HG02884 (cell line): ENCODE results near the gene ANKRD36C.
"Not testable (repeated sequence)": the region's sequence is repeated elsewhere in the genome, so short reads cannot be mapped to it uniquely, and the experiment has no call there.

Experiments used
- ATAC-seq: cut with Tn5 transposase; IDR thresholded peaks from one replicate; pipeline ENCODE4 v1.9.1; 2021; ENCODE audit warnings: mild to moderate bottlenecking, moderate library complexity; ENCODE audit not compliant: unreplicated experiment

The ANKRD36C gene

DNA sequence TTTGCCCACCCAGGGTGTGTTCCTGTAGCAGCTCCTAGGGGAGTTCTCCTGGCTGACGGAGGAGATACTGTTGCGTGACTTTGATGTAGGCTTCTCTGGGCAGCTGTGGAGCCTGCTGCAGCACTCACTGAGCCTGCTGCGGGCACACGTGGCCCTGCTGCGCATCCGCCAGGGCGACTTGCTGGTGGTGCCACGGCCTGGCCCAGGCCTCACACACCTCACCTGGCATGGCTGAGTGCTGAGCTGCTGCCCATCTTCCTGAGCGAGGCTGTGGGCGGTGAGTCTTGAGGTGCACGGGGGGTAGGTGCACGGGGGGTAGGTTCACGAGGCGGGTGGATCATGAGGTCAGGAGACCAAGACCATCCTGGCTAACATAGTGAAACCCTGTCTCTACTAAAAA, 191.7 kb downstream of the ANKRD36C start:
- ATAC-seq: no peak

DNA sequence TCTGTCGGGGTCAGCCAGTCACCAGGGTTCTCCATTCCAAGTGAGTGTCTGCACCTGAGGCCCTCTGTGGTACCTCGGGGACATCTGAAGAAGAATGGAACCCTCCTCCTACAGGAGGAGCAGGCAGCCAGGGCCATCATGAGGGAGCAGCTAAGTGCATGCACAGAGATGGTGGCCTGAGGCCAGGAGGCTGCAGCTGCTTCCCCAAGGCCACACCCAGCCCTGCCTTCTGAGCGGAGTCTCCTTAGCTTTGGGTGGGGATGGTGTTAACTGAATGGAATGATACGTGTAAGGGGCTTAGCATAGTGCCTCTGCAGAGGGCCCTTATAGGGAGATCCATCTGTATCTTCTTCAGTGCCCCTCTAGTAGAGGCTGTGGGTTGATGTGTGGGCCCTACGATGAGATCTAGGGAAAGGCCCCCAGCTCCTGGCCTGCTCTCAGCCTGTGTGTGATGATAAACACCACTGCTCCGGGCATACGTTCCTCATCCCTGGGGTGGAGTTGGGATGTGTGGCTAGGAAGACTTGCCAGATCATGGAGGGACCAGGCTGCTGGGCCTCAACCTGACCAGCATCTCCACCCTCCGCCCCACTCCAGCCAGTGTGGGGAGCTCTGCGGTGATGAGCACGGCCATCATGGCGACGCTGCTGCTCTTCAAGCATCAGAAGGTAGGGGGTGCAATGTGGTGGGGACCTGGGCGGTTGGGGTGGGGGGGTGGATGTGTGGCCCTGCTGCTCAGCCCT, 192.3 kb downstream of the ANKRD36C start:
- ATAC-seq: not testable (repeated sequence)

DNA sequence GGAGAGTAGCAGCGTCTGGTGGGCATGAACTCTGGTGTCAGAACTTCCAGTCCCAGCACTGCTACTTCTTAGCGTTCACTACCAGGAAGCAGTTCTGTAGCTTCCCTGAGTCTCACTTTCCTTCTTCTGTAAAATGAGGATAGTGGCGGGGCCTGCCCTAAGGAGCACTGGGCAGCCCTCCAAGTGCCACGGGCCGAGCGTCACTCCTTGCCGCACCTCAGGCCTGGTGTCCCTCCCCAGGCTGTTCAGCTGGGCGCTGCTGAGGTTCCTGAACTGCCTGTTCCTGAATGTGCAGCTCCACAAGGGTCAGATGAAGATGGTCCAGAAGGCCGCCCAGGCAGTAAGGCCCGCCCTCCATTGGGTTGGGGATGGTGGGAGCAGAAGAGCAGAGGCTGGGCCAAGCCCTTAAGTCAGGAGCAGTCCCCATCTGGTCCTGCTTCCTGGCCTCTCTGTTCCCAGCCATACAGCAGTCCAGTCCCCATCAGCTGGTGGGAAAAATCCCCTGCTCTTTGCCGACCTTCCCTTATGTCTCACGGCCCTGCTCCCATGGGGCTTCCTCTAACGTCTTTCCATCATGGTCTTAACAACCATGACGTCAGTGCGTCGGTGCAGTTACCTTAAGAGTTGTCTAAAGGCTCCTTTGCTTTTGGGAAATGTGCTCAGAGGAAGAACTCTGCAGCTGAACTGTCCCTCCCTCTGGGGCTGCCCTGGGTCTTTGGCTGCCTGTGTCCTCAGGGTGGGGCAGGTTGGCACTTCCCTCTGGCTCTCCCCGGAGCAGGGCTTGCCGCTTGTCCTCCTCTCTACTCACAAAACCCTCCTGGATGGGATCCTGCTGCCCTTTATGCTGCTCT, 195.2 kb downstream of the ANKRD36C start:
- ATAC-seq: not testable (repeated sequence)

DNA sequence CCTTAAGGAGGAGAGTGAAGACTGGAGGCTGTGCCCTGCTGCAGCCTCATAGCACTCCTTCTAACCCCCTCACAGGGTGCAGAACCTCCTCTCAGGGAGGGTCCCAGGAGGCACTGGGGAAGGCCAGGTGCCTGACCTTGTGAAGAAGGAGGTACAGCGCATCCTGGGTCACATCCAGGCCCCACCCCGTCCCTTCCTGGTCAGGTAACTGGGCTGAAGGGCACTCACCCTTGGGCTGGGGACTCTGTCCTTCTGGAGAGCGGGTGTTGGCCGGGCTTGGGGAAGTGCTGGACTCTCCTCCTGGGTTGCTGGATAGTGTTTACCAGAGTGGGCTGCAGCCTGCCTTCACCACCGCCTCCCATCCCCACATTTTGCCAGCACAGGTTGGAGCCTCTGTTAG, 197.7 kb downstream of the ANKRD36C start:
- ATAC-seq: not testable (repeated sequence)

DNA sequence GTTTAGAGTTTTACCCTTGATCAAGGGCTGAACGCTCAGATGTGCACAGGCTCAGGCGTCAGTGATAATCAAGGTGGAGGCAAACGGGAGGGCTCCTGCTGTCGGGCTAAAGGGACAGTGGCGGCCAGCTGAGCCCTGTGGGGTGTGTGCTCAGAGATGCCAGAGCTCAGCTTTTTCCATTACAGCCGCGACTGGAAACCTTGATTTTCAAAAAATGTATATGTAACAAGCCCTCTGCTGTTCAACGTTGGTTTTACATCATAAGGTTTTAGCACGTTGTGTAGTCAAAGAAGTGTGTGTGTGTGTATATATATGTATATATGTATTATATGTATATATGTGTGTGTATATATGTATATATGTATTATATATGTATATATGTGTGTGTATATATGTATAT, 201.4 kb downstream of the ANKRD36C start:
- ATAC-seq: not testable (repeated sequence)

DNA sequence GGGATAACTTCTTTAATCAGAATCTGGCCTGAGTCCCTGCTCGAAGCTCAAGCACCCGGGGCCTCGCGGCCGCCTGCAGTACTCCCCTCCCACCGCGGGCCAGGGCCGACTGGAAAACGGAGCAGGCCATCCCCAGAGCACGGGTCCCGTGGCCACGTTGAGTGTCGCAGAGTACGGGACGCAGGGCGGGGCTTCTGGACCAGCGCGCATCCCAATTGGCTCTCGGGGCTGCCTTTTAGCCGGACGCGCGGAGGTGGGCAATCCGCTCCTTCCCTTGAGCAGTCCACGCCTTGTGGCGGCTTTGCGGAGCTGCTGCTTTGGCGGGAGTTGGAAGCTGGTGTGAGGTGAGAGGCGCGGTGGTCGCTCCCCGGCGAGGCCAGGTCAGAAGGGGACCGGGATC, 202.2 kb downstream of the ANKRD36C start:
- not testable (repeated sequence) for ATAC-seq

DNA sequence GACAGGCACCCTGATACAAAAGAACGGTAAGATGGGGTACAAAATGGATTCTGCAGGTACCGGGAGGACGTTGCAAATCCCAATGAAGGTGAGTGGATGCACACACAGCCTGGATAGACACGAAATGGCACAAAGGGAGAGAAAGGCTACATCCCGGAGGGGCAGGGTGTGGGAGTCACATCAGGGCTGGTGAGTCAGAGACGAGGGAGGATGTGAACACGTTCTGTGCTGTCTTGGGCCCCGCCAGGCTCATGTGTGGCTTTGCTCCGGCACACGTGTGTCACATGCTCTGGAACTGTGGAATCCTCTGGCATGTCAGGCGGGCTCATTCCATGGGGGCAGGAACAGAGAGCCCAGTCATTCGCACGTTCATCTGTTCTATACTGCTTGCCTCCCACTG, 203.0 kb downstream of the ANKRD36C start:
- not testable (repeated sequence) for ATAC-seq
